Vagina (tissue), 2 donors: ENCODE results near the gene TBXA2R.

Source experiments
- POLR2A ChIP-seq, 2 donors: fragments of 450-650 bp; IDR thresholded peaks; one replicate each; pipeline ENCODE4 v1.6.1; 2017; ENCODE audit warnings: antibody characterized with exemption in 2 of 2, mild to moderate bottlenecking in 2 of 2, moderate library complexity in 2 of 2
- POLR2AphosphoS5 ChIP-seq, 2 donors: sonication (generic); formaldehyde crosslinking; IDR thresholded peaks; one replicate each; pipeline ENCODE4 v1.9.0; 2017; ENCODE audit warnings: antibody characterized with exemption in 2 of 2, mild to moderate bottlenecking in 2 of 2, low read depth in 1 of 2; ENCODE audit not compliant: insufficient read depth in 1 of 2
- TF ChIP-seq, protein P1 (sequence below), 3 experiments: fragments of 450-650 bp in 2 of 3; fragments of 200-600 bp in 1 of 3; sonication (generic) in 1 of 3; IDR thresholded peaks; one replicate each; pipeline ENCODE4 v1.5.1; 2017 to 2019; ENCODE audit warnings: antibody characterized with exemption in 3 of 3, mild to moderate bottlenecking in 2 of 3, moderate library complexity in 2 of 3

DNA sequence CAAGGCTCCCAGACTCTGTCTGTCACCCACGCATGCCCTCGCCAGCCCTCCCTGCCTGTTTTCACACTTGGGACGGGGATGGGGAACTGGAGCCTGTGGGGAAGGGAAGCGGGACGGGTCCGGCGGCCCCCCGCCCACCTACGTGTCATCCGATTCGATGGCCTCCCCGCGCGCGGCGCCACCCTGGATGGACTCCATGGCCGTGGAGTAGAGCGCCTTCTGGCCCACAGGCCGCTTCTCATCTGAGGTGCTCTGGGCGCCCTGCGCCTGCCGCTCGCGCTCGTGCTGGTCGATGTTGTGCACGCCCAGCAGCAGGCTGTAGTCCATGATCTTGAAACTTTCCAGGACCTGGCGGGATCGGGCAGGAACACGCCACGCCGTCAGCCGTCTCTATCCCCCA, 45.0 kb upstream of the TBXA2R start:
- no peak for TF ChIP-seq POLR2A (IDR thresholded peaks at IDR 0.05)
- TF ChIP-seq, protein P1, sequence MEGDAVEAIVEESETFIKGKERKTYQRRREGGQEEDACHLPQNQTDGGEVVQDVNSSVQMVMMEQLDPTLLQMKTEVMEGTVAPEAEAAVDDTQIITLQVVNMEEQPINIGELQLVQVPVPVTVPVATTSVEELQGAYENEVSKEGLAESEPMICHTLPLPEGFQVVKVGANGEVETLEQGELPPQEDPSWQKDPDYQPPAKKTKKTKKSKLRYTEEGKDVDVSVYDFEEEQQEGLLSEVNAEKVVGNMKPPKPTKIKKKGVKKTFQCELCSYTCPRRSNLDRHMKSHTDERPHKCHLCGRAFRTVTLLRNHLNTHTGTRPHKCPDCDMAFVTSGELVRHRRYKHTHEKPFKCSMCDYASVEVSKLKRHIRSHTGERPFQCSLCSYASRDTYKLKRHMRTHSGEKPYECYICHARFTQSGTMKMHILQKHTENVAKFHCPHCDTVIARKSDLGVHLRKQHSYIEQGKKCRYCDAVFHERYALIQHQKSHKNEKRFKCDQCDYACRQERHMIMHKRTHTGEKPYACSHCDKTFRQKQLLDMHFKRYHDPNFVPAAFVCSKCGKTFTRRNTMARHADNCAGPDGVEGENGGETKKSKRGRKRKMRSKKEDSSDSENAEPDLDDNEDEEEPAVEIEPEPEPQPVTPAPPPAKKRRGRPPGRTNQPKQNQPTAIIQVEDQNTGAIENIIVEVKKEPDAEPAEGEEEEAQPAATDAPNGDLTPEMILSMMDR (IDR thresholded peaks at IDR 0.05), result no peak
- no peak for TF ChIP-seq POLR2AphosphoS5 (IDR thresholded peaks at IDR 0.05; ENCODE audit: insufficient read depth in 1 of 2, low read depth in 1 of 2)
